ENCODE measurements around the gene GATA1.

Gene GATA1

DNA sequence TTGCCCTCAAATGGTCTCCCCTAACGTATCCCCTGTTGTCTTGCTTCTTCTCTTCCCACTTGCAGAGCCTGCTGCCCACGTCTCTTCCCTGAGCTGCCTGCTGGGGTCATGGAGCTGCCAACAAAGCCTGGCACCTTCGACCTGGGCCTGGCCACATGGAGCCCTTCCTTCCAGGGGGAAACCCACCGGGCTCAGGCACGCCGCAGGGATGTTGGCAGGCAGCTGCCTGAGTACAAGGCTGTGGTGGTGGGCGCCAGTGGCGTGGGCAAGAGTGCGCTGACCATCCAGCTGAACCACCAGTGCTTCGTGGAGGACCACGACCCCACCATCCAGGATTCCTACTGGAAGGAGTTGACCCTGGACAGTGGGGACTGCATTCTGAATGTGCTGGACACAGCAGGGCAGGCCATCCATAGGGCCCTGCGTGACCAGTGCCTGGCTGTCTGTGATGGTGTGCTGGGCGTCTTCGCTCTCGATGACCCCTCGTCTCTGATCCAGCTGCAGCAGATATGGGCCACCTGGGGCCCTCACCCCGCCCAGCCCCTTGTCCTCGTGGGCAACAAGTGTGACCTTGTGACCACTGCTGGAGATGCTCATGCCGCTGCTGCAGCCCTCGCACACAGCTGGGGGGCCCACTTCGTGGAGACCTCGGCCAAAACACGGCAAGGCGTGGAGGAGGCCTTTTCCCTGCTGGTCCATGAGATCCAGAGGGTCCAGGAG, 42.8 kb downstream of the GATA1 start:
- no peak overlapping the region for H3K4me3 ChIP-seq (replicated peaks; ENCODE audit: low read depth, low read length)
- TF ChIP-seq, protein P1, sequence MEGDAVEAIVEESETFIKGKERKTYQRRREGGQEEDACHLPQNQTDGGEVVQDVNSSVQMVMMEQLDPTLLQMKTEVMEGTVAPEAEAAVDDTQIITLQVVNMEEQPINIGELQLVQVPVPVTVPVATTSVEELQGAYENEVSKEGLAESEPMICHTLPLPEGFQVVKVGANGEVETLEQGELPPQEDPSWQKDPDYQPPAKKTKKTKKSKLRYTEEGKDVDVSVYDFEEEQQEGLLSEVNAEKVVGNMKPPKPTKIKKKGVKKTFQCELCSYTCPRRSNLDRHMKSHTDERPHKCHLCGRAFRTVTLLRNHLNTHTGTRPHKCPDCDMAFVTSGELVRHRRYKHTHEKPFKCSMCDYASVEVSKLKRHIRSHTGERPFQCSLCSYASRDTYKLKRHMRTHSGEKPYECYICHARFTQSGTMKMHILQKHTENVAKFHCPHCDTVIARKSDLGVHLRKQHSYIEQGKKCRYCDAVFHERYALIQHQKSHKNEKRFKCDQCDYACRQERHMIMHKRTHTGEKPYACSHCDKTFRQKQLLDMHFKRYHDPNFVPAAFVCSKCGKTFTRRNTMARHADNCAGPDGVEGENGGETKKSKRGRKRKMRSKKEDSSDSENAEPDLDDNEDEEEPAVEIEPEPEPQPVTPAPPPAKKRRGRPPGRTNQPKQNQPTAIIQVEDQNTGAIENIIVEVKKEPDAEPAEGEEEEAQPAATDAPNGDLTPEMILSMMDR (IDR thresholded peaks at IDR 0.05; ENCODE audit: low read length, missing control alignments) = no peak
- no peak for DNase-seq (ENCODE audit: low read depth)

DNA sequence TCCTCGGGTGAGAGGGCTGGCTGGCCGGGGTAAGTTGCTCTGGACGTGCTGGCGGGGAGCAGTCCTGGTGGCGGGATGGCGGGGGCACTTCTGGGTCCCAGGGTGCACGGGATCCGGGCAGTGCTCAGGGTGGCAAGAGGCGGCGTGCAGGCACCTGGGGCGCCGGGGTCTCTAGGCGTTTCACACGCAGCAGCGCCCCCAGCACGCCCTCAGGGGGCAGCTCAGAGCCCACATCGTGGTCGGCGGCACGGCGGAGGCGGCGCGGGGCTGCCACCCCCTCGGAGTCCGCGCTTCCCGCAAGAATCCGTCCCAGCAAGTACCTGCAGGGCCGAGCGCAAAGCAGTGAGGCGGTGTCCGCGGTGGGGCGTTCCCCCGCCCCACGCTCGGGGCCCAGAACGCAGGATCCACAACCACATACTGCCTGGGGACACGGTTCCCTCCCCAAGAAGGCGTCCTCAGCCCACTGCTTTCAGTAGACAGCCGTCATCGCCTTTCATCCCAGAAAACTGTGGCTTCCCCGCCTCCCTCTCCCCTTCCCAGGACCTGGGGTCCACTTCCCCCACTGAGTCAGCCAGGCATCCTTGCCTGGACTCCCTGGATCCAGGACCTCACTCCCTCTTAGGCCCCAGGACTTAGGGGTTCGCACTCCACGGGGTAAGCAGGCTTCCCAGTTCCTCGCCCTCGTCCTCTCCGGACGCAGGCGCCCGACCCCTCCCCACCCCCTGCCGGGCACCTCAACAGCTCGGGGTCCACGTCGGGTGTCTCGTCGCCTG, 44.9 kb downstream of the GATA1 start:
- DNase-seq (ENCODE audit: low read depth) = no peak
- TF ChIP-seq, protein P1 (IDR thresholded peaks at IDR 0.05; ENCODE audit: low read length, missing control alignments) = no peak
- H3K4me3 ChIP-seq (replicated peaks; ENCODE audit: low read depth, low read length) = no peak overlapping the region

DNA sequence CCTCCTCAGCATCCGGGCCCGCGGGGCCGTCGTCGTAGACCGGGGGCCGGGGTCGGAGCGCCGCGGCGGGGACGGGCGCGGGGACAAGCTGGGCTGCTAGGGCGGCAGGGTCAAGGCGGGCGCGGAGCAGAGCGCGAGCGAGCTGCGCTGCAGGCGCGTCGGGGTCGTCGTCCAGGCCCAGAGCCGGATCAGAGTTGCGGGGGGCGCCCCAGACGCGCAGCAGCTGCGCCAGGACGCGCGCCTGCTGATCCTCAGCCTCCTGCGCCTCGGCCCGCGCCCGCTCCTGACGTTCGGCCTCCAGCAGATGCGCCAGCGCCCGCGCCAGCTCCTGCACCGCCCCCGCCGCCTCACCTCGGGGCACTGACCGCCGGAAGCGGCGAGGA, 45.5 kb downstream of the GATA1 start:
- no peak overlapping the region for H3K4me3 ChIP-seq (replicated peaks; ENCODE audit: low read depth, low read length)
- TF ChIP-seq, protein P1 (IDR thresholded peaks at IDR 0.05; ENCODE audit: low read length, missing control alignments) = no peak
- DNase-seq (ENCODE audit: low read depth) = no peak

DNA sequence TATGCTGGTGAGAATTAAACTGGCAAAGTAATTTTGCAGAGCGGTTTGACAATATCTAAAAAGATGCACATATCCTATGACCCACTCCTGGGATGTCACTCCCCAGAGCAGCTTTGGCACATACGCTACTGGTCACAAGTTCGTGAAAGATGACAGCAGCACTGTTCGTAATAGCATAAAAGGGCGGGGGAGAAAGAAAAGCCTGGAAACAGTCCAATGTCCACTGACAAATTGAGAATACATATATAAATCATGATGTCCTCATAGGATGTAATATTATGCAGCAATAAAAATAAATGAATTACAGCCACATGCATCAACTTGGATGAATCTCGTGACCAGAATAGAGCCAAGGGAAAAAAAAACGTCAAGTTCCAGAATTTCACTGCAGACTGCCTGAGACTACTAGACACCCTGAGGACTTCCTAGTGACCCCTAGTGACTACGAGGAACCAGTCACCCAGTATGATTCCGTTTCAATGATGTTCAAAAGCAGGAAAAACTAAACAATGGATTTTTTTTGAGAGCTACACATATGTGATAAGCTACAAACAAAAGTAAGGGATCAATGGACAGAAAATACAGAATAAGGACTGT, 47.2 kb downstream of the GATA1 start:
- no peak overlapping the region for H3K4me3 ChIP-seq (replicated peaks; ENCODE audit: low read depth, low read length)
- DNase-seq (ENCODE audit: low read depth) = no peak
- TF ChIP-seq, protein P1 (IDR thresholded peaks at IDR 0.05; ENCODE audit: low read length, missing control alignments) = no peak

GRCh38 chrX:48834383-48834709, 48.0 kb downstream of the GATA1 start:
- no peak overlapping the region for H3K4me3 ChIP-seq (replicated peaks; ENCODE audit: low read depth, low read length)
- no peak for DNase-seq (ENCODE audit: low read depth)
- TF ChIP-seq, protein P1 (IDR thresholded peaks at IDR 0.05; ENCODE audit: low read length, missing control alignments) = no peak

DNA sequence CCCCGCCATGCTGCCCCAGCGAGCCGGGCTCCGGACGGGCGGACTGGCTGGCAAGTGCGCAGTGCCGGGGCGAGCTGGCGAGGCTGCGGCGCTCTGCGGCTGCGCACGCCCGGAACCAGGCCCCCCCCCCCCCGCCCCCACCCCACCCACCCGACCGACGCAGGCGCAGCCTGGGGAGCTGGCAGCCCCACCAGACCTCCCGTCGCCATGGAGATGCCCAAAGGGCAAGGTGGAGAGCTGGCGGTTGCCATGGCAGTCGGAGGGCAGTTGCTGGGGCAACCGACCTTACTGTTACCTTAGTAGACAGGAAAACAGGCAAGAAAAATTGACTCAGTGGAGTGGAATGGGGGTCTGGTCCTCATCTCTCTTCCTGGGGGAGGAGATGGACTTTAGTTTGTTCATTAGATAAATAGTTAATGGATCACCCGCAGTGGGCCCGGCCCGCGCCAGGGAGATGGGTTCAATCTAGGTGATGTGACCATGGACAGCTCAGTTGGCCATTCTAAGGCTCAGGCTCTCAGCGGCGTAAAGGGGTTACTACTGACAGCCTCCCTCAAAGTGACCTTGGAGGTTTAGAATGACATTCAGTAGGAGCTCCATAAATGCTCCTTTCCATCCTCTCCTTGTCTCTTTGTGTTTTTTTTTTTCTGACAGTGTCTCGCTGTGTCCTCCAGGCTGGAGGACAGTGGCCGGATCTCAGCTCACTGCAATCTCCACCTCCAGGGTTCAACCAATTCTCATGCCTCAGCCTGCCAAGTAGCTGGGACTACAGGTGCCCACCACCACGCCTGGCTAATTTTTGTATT, 49.3 kb downstream of the GATA1 start, which contains the start of gene PCSK1N:
Gene PCSK1N, minus strand, starts transcription at position 87 of the 806 bp plus-strand sequence. Its CDS starts 78 bp downstream, at position 9.
- H3K4me3 ChIP-seq (replicated peaks; ENCODE audit: low read depth, low read length) = no peak within 1 kb of the TSS
- TF ChIP-seq, protein P1 (IDR thresholded peaks at IDR 0.05; ENCODE audit: low read length, missing control alignments) = no peak
- DNase-seq (ENCODE audit: low read depth) = no peak

Data from fibroblast of pulmonary artery (primary cell).